Raji (cell line): ENCODE measurements around the gene PPP1R37.

Experiments used
- POLR2A ChIP-seq: IDR thresholded peaks from 2 replicates; pipeline ENCODE4 v1.6.1; 2011; ENCODE audit warnings: low read depth, low read length, control low read depth; ENCODE audit not compliant: insufficient read depth

PPP1R37 gene

GRCh38 chr19:45079911-45080370, 13.0 kb upstream of the PPP1R37 start:
- no peak for TF ChIP-seq POLR2A

DNA sequence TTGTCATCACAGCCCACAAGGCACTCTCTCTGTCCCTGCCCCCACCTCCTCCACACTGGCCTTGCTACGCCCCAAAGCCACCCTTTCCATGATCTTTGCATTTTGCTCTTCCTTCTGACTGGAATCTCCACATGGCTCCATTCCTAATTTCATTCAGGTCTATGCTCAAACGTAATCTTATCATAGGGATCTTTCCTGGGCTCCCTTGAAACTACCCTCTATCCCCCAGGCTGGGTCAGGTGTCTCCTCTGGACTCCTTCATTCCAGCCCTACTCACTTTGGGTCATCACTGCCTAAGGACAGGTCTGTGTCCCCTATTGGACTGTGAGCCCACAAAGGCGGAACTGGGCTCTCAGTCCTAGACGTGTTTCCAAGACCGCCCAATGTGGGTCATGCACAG, 10.8 kb upstream of the PPP1R37 start:
- no peak for TF ChIP-seq POLR2A

- no peak for TF ChIP-seq POLR2A
These were observed 6.5 kb upstream of the PPP1R37 start for GRCh38 chr19:45086480-45086879.

DNA sequence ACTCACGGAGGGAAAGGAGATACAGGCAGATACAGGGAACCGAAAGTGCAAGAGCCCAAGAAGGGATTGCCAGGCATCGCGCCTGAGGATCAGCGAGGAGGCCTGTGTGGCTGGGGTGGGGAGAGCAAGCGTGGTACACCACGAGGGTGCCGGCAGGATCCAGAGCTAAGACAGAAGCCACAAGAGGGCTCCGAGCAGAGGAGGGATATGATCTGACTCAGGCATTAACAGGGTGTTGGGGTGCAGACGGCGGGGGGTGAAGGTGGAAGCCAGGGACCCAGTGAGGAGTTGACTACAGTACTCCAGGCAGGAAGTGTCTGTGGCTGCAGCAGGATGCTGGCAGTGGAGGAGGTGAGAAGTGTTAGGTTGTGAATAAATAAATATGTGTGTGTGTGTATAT, 5.4 kb upstream of the PPP1R37 start:
- no peak for TF ChIP-seq POLR2A

DNA sequence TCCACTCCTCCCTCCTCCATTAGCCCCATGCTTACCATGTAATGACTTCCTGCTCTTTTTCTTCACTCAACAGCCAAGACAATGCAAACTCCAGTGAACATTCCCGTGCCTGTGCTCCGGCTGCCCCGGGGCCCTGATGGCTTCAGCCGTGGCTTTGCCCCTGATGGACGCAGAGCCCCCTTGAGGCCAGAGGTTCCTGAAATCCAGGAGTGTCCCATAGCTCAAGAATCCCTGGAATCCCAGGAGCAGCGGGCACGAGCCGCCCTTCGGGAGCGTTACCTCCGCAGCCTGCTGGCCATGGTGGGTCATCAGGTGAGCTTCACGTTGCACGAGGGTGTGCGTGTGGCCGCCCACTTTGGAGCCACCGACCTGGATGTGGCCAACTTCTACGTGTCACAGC, 2.9 kb upstream of the PPP1R37 start:
- TF ChIP-seq POLR2A: no peak

DNA sequence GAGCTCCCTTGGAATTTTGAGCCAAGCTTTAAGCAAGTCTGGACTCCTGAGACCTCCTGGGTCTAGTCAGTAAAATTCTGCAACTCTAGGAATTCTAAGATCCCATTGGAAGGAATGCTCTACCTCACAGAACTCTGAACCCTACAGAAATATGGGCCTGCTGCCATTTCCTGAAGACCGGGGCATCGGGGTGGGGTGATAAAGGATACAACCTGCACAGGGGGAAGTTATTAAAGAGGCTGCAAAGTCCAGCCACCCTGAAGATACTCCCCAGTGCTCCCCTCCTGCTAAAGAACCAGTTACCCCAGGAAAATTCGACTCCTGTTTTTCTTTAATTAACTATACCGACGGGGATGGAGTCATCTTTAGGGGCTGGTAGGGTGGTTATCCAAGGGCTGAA, 2.4 kb upstream of the PPP1R37 start:
- no peak for TF ChIP-seq POLR2A

GRCh38 chr19:45091031-45091923, 1.7 kb upstream of the PPP1R37 start:
- peak; percentile 63 for TF ChIP-seq POLR2A

DNA sequence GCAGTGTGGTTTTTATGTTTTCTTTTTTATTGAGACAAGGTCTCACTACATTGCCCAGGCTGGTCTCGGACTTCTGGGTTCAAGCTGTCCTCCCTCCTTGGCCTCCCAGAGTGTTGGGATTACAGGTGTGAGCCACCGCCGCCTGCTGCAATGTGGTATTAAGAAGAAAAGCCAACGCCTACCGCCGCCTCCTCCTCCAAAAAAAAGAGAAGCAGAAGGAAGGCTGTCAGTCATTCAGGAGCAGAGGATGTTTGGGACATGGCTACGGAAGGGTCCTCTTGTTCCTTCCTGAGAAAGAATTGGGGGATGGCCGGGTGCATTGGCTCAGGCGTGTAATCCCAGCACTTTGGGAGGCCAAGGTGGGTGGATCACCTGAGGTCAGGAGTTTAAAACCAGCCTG, 1.2 kb downstream of the PPP1R37 start:
- no peak for TF ChIP-seq POLR2A

GRCh38 chr19:45094707-45095106, 1.7 kb downstream of the PPP1R37 start:
- no peak for TF ChIP-seq POLR2A

GRCh38 chr19:45095496-45096413, 2.8 kb downstream of the PPP1R37 start:
- TF ChIP-seq POLR2A: no peak

DNA sequence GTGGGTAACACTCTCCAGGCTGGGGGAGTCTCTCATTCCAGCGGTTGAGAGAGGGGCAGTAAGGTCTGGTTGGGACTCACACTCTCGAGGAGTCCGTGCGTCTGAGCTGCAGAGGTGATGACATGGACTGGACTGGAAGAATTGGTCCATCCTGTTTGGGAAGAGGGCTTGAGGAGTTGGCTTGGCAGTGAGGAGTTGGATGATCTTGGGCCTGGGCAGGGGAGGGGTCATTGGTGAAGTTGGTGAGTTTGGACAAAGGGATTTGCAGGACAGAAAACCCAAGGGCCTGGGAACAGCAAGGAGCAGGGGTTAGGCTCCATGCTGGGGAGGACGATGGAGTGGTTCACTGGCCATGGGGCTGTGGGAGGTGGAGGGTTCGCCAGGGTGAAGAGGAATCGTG, 3.7 kb downstream of the PPP1R37 start:
- TF ChIP-seq POLR2A: no peak

DNA sequence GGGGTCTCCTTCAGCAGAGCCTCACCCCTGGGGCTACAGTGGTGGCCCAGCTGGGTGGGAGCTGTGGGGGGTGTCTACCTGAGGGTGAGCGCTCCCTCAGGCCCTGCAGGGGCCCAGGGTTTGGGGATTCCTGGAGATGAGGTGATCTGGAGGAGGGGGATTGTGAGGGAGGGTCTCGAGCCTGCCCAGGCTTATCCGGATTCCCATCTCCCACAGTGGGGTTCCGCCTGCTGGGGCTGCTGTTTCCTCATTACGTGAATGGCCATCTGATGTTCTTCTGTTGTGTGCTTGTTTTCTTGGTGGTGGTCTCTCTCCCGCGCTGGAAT, 4.4 kb downstream of the PPP1R37 start:
- TF ChIP-seq POLR2A: no peak

GRCh38 chr19:45097776-45098520, 5.0 kb downstream of the PPP1R37 start:
- TF ChIP-seq POLR2A: no peak

DNA sequence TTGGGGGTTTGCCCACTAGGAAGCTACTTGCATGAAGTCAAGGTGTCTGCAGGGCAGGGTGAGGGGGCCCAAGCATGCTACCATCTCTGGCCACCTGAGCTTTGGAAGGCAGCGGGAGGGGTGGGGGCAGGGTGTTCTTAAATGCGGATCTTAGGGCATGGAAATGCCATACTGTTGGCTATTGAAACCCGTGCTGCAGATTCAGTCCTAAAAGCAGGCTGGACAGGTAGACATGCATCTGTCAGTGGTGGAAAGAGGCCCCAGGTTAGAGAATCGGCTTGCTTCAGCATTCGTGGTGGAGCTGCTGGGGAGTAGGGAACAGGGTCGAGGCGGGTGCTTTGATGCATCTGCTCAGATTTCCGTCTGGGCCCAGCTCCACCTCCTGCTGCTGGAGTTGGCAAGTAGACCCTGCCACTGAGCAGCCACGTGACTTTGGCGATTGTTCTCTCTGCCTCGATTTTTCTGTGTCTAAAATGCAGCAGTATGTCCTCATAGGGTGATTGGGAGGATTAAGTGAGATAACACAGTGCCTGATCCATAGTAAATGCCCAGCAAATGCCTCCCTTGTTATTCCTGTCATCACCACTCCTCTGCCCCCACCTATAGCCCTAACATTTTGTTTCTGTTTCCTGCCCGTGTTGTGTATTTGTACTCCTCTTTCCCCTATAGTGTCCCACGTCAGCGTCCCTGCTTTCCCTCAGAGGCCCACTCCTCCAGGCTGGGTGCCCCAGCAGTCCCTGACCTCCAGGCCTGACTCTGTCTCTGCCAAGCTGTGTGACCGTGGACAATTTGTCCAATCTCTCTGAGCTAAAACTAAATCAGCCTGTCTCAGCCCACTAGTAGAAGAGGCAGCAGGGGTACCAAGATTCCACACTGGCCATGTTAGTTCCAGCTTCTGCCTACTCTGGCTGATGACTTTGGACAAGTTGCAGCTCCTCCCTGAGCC, 5.8 kb downstream of the PPP1R37 start:
- TF ChIP-seq POLR2A: no peak
